AG20443 (cell line): Measurements from ENCODE around the gene GOLGA8K.
"Not testable (repeated sequence)": the region's sequence is repeated elsewhere in the genome, so short reads cannot be mapped to it uniquely, and the experiment has no call there.

Experiments
- DNase-seq: peaks from one replicate; pipeline ENCODE4 v3.0.0; 2012; ENCODE audit warnings: low spot score, mixed read lengths

Gene GOLGA8K

GRCh38 chr15:32352748-32353147 is 50.3 kb downstream of the GOLGA8K start:
- DNase-seq = not testable (repeated sequence)

- not testable (repeated sequence) for DNase-seq
Measured at GRCh38 chr15:32350563-32351220, 52.4 kb downstream of the GOLGA8K start.

- DNase-seq = not testable (repeated sequence)
Measured at GRCh38 chr15:32347037-32347436, 56.1 kb downstream of the GOLGA8K start.

- not testable (repeated sequence) for DNase-seq
Measured at GRCh38 chr15:32345978-32346547, 57.0 kb downstream of the GOLGA8K start.

- not testable (repeated sequence) for DNase-seq
Measured at GRCh38 chr15:32343921-32344320, 59.2 kb downstream of the GOLGA8K start.
